ENCODE data around the gene SPECC1.

DNA sequence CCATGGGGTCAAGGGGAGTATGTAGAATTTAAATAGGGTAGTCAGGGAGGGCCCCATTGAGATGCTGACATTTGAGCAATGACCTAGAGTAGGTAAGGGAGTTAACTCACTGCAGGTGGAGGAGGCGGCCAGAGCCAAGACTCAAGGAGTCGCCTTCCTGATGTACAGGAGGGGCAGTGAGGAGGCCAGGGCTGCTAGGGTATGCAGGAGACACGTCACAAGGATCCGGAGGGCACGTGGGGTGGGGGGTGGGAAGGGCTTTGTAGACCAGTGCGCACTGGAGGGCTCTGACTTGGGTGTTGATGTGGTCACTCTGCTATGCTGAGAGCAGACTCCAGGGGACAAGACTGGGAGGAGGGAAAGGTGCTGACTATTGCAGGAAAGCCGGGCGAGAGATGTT lies 37.5 kb downstream of the SPECC1 start:
- TF ChIP-seq SUPT20H (IDR thresholded peaks at IDR 0.05; ENCODE audit: borderline replicate concordance, control insufficient read depth, low read depth, low read length) (no peak), POLR2A (IDR thresholded peaks at IDR 0.05; ENCODE audit: low read depth, low read length) (no peak), FOXM1 (IDR thresholded peaks at IDR 0.05; ENCODE audit: low read depth, low read length) (no peak), PAX5 (IDR thresholded peaks at IDR 0.05; ENCODE audit: borderline replicate concordance, low read depth, low read length) (no peak), HDGF (IDR thresholded peaks at IDR 0.05) (no peak), SUZ12 (IDR thresholded peaks at IDR 0.05; ENCODE audit: unreplicated experiment) (no peak), IKZF1 (conservative IDR thresholded peaks at IDR 0.05) (no peak), ZBTB40 (IDR thresholded peaks at IDR 0.05; ENCODE audit: borderline replicate concordance) (no peak), PAX8 (IDR thresholded peaks at IDR 0.05) (no peak)
- TF ChIP-seq, protein P1, sequence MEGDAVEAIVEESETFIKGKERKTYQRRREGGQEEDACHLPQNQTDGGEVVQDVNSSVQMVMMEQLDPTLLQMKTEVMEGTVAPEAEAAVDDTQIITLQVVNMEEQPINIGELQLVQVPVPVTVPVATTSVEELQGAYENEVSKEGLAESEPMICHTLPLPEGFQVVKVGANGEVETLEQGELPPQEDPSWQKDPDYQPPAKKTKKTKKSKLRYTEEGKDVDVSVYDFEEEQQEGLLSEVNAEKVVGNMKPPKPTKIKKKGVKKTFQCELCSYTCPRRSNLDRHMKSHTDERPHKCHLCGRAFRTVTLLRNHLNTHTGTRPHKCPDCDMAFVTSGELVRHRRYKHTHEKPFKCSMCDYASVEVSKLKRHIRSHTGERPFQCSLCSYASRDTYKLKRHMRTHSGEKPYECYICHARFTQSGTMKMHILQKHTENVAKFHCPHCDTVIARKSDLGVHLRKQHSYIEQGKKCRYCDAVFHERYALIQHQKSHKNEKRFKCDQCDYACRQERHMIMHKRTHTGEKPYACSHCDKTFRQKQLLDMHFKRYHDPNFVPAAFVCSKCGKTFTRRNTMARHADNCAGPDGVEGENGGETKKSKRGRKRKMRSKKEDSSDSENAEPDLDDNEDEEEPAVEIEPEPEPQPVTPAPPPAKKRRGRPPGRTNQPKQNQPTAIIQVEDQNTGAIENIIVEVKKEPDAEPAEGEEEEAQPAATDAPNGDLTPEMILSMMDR (IDR thresholded peaks at IDR 0.05 in 2 of 3, conservative IDR thresholded peaks at IDR 0.05 in 1 of 3; ENCODE audit: control insufficient read depth in 2 of 3, extremely low read depth in 1 of 3, insufficient read depth in 1 of 3, low read depth in 3 of 3, low read length in 3 of 3), result no peak
